HG02678 (cell line): ENCODE results near the gene DLGAP4.

Experiments used
- ATAC-seq: cut with Tn5 transposase; IDR thresholded peaks from one replicate; pipeline ENCODE4 v1.9.1; 2021; ENCODE audit warnings: mild to moderate bottlenecking, moderate library complexity; ENCODE audit not compliant: unreplicated experiment

The DLGAP4 gene

GRCh38 chr20:36439040-36439730, 133.0 kb downstream of the DLGAP4 start:
- ATAC-seq, result no peak

GRCh38 chr20:36439731-36440072, 133.6 kb downstream of the DLGAP4 start:
- ATAC-seq, result no peak

- ATAC-seq, result no peak
Measured at GRCh38 chr20:36440370-36441026, 134.4 kb downstream of the DLGAP4 start.

DNA sequence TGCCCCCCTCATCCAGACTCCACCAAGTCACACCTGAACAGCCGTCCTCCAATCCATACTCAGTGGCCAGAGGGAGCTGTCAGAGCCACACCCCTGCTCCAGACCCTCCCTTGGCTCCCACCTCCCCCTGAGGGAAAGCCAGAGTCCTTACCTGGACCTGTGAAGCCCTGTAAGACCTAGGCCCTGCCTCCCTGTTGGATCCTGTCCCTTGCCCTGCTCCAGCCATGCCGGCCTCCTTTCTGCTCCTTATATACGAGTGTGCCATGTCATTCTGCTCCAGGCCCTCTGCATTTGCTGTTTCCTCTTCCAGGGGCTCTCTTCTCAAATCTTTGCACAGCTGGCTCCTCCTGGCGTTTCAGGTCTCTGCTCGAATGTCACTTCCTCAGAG, 134.9 kb downstream of the DLGAP4 start:
- ATAC-seq, result no peak

GRCh38 chr20:36441416-36441815, 135.3 kb downstream of the DLGAP4 start:
- ATAC-seq, result no peak

- no peak for ATAC-seq
Measured at GRCh38 chr20:36445847-36446246, 139.7 kb downstream of the DLGAP4 start.

DNA sequence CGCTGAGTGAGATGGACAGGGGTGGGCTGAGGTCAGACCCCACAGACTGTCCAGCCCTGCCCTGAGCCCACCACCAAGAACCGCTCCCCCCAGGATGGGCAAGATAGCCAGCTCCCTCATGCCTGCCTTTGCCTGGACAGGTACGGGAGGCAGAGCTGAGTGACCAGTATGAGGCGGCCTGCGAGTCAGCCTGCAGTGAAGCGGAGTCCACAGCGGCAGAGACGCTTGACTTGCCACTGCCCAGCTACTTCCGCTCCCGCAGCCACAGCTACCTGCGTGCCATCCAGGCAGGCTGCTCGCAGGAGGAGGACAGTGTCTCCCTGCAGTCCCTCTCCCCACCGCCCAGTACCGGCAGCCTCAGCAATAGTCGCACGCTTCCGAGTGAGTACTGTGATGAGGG, 140.4 kb downstream of the DLGAP4 start:
- ATAC-seq, result no peak

DNA sequence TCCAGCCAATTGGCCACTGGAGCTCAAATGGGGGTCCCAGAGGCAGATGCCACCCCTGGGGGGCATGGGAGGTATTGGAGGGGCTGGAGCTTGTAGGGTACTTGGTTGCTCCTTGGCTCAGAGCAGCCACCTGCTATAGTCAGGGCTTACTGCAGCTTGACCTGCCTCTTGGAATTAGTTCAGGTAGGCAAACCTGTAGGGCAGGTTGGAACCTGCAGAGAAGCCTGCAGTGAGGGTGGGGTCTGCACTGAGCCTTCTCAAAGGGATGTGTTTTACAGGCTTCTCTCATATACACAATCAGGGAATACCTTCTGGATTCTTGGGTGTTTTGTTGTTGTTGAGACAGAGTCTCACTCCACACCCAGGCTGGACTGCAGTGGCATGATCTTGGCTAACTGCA, 141.0 kb downstream of the DLGAP4 start:
- ATAC-seq, result no peak

- no peak for ATAC-seq
Measured at GRCh38 chr20:36449663-36450062, 143.5 kb downstream of the DLGAP4 start.

DNA sequence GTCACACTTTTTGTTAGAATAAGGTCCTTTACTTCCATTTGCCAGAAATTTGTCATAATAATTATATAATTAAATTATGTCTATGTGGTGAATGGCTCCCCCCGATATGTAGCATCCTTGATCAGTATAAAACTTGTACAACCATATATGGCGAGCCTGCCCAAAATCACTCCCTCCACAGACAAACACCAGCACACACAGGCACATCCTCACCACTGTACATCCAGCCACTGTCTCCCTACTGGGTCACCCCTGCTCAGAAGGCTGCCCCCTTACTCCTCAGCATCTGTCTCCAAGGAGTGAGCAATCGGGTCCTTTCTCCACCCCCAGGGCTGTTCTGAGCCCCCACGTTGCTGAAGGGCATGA, 148.2 kb downstream of the DLGAP4 start:
- ATAC-seq, result no peak

DNA sequence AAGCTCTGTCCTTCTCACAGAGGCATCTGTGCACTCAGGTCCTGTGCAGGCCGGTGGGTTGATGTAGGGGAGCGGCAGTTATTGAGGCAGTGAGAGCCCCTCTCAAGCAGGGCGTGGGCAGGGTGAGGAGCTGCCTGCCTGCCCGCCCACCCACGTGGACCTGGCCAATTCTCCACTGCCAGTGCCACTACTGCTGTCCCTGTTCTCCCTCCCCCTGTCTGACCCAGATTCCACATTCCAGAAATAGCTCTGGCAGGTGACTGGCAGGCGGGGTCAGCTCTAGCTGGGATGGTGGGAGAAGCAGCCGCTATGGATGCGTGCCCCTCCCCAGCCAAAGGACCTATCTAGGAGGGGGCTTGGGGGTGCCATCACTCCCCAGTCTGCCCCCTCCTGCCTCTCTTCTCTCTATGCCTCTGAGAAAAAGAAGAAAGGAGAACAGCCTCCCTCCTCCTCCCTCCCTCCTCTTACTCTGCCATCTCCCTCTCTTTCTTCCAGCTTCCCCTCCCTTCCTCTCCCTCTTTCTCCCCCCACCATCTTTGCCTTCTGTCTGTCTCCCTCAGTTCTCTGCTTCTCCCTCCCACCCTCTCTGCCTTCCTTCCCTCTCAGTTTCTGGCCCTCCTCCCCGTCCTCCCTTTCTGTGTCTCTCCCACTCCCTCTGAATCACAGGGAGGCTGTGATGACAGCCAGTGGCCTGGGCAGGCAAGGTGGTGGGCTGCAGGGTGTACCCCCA, 148.7 kb downstream of the DLGAP4 start:
- no peak for ATAC-seq

GRCh38 chr20:36455972-36456625, 150.0 kb downstream of the DLGAP4 start:
- ATAC-seq, result no peak

GRCh38 chr20:36460648-36461599, 154.8 kb downstream of the DLGAP4 start:
- peak; percentile 75 for ATAC-seq

DNA sequence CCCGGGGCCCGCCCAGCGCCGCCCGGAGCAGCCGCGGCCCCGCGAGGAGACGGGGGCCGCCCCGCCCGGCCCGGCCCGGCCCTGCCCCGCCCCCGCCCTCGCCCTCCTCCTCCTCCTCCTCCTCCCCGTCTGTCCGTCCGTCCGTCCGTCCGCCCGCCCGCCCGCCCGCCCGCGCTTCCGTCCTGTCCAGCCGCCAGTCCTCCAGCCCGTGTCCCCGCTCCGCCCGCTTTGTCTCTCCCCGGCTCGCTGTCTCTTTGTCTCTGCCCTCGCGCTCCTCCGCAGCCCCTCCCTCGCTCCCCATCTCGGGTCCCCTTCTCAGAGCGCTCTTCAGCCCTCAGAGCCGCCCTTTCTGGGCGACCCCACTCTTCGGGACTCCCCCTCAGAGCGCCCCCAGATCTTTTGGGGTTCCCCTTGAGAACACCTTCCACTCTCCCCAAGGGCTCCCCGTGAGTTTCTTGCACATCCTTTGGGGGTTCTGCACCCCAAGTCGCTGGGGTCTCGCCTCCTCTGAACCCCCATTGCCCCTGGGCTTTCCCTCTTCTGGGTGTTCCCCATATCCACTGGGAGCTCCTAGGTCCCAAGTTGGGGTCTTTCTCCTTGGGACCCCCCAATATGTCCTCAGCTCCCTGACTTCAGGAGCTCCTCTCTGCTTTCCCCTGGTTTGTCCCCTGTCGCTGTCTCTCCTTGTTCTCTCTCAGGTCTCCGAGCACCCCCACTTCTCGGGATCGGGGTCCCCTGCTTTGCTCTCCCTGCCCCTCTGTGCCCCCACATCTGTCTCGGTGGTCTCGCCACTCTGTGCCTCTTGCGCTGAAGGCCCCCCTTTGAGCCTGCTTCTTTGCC, 155.7 kb downstream of the DLGAP4 start:
- no peak for ATAC-seq

DNA sequence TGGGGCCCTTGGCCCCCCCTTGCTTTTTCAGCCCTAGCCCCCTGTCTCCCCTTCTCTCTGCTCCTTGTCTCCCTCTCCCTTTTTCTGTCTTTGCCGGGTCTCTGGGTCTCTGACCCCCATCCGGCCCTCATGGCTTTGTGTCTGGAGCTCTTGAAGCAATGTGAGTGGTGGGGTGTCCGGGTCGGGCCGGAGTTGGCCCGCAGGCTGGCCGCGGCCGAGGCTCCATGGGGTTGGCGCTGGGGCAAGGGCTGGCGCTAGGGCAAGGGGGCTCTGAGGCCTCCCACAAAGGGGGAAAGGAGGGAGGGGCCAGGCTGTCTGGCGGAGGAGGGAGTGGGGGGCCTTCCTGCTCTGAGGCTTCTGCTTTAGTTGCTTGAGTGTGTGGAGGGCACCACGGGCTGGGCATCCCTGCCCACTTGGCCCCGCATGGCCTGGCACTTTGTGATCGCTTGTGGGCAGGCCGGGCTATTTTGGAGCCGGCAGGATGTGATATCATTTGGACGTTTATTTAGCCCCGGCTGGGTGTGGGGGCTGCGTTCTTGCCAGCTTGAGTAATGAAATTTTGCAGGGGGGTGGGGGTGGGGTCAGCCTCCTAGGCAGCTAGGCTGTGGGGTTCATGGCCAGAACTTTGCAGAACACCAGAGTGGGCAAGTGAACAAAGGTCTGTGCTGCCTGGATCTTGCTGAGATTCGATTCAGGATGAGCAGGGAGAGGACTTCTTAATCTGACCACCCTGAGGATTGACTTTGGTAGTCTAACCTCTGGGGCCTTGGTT, 156.5 kb downstream of the DLGAP4 start:
- no peak for ATAC-seq

DNA sequence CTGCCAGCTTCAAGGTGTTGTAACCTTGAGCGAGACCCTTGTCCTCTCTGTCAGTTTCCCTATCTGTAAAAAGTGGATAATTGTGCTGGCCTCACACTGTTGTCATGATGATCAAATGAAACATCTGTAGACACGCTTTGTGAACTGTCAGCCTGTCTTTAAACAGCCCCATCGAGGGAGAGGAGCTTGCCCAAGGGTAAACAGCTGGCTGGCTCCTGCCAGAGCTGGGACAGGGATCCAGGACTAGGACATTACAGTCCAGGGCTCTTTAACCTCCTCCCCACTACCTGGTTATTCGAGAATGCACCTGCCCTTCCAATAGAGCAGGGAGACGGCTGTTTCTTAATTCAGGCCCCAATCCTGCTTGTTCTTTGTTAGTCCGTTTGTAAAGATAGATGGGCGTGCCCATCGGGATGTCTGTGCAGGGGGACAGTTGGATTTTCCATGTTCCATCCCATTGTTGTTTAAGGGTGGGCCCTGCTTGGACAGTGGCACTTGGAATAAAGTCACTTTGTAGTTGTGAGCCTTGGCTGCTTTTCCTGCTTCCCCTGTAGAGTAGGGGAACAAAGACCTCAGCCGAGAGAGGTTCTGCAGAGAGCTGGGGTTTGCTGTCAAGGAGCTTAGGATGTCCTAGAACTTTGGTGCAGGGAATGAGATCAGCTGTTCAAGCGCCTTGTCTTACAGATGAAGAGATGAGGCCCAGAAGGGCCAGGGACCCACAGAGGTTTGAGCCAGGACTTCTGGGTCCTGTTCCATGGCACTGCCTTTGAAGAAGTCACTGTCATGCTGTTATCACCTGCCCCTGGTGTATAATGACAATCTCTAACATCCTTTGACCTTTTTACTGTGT, 157.3 kb downstream of the DLGAP4 start:
- no peak for ATAC-seq

DNA sequence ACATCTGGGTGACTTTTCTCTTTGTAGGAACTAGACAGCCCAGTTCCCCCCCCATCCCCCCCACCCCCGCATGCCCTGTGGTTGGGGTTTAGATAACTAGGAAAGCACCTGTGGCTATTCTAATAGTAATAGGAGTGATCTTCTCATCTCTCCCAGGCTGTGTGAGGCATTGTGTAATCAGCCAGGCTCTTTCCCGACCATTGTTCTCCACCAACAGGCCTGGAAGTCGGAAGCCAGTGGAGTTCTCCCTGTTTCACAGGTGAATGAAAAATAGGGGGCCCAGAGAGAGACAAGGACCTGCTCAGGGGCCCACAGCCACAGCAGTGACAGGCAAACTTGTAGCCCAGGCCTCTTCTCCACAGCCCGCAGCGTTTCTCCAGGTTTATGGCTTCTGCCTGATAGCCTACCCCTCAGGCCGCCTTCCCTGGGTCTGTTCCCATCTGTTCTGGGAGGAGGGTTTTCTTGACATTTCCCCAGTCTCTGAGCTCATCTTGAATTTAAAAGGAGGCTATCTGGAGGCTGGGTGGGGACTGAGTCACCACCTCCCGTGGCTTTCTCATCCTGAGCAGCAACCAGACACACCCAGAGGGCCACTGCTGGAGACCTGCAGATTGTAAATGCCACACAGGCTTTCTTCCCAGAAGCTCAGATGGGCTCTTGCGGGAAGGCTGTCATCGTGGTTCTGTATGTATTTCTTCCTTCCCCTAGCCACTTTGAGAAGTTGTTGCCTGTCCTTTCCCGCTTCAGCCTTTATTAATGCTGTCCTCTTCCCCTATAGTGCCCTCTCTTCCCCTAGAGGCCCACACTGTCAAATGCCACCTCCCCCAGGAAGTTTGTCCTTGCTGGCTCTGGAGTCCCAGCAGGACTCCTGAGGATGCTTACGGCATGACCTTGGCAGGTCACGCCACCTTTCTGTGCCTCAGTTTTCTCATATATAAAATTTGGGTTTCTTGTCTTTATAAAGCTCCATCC, 159.3 kb downstream of the DLGAP4 start:
- ATAC-seq, result no peak
